Measurements from ENCODE around the gene OR2A5. TPM values are rescaled to one million over a fixed set of nuclear protein-coding genes. Genes with fewer than 3 reads are reported as not detected.
"Not testable (repeated sequence)": the region's sequence is repeated elsewhere in the genome, so short reads cannot be mapped to it uniquely, and the experiment has no call there.

OR2A5 gene
- total RNA-seq, 2 donors from 2014 or later = not detected

DNA sequence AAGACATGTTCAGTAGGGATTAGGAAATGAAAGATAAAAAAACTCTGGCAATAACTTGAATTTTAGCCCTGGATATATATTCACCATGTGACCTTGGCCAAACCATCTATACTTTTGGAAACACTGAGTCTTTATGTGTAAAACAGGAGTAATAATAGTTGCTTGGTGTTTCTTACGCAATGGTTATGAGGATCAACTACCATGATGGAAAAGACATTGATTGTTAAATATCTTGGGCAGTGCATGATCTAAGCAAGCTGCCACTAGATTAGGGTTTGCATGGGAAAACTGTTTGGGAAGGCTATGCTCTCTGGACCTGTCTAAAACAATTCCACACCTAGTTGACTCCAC lies 42.1 kb upstream of the OR2A5 start:
- no peaks in the 10 kb centered on the region for H3K27me3 ChIP-seq (replicated peaks; ENCODE audit: insufficient read depth)
- H3K4me1 ChIP-seq (replicated peaks) = no peaks in the 10 kb centered on the region
- H3K27ac ChIP-seq = no peak overlapping the region
- H3K9me3 ChIP-seq = no peaks in the 10 kb centered on the region
- no peaks in the 10 kb centered on the region for H3K36me3 ChIP-seq
- WGBS = 100% methylated on average over 1 of the region's 1 CpG
- no peak for DNase-seq (ENCODE audit: low spot score)
- TF ChIP-seq POLR2A (IDR thresholded peaks at IDR 0.05) = no peak
- TF ChIP-seq POLR2AphosphoS5 (IDR thresholded peaks at IDR 0.05) = no peak
- TF ChIP-seq, protein P1, sequence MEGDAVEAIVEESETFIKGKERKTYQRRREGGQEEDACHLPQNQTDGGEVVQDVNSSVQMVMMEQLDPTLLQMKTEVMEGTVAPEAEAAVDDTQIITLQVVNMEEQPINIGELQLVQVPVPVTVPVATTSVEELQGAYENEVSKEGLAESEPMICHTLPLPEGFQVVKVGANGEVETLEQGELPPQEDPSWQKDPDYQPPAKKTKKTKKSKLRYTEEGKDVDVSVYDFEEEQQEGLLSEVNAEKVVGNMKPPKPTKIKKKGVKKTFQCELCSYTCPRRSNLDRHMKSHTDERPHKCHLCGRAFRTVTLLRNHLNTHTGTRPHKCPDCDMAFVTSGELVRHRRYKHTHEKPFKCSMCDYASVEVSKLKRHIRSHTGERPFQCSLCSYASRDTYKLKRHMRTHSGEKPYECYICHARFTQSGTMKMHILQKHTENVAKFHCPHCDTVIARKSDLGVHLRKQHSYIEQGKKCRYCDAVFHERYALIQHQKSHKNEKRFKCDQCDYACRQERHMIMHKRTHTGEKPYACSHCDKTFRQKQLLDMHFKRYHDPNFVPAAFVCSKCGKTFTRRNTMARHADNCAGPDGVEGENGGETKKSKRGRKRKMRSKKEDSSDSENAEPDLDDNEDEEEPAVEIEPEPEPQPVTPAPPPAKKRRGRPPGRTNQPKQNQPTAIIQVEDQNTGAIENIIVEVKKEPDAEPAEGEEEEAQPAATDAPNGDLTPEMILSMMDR (IDR thresholded peaks at IDR 0.05) = no peak
- no peak overlapping the region for H3K4me3 ChIP-seq
- intact Hi-C loops (cut with DNase I) = no loop called here

DNA sequence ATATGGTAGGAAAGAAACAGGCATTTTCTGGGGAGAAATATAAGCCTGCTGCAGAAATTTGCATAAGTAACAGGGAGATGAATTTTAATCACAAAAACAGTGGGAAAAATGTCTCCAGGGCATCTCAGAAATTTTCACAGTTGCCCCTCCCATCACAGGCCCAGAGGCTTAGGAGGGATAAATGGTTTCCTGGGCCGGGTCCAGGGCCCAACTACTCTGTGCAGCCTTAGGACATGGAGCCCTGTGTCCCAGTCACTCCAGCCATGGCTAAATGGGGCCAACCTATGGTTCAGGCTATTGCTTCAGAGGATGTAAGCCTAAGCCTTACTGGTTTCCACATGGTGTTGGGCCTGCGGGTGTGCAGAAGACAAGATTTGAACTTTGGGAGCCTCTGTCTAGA lies 39.4 kb upstream of the OR2A5 start:
- WGBS = 77% methylated on average over 2 of the region's 2 CpGs
- H3K4me3 ChIP-seq = no peak overlapping the region

DNA sequence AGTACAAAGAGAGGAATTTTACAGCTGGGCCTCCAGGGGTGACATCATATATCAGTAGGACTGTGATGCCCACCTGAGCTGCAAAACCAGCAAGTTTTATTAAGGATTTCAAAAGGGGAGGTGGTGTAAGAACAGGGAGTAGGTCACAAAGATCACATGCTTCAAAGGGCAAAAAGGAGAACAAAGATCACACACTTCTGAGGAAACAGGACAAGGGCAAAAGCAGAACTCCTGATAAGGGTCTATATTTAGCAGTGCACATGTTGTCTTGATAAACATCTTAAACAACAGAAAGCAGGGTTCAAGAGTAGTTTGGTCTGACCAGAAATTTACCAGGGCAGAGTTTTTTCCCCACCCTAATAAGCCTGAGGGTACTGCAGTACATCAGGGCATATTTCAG lies 38.7 kb upstream of the OR2A5 start:
- H3K27ac ChIP-seq; H3K4me1 ChIP-seq (replicated peaks); H3K4me3 ChIP-seq; H3K27me3 ChIP-seq (replicated peaks; ENCODE audit: insufficient read depth); DNase-seq (ENCODE audit: low spot score); H3K9me3 ChIP-seq; intact Hi-C loops (cut with DNase I); H3K36me3 ChIP-seq: not testable (repeated sequence)

More for the DNA sequence above, 39.4 kb upstream of the OR2A5 start:
- Histone ChIP-seq H3K36me3 (no peaks in the 10 kb centered on the region), H3K27ac (no peak overlapping the region), H3K27me3 (replicated peaks; ENCODE audit: insufficient read depth) (no peaks in the 10 kb centered on the region), H3K4me1 (replicated peaks) (no peaks in the 10 kb centered on the region), H3K9me3 (no peaks in the 10 kb centered on the region)
- no peak for DNase-seq (ENCODE audit: low spot score)
- intact Hi-C loops (cut with DNase I) = no loop called here
- TF ChIP-seq POLR2AphosphoS5 (IDR thresholded peaks at IDR 0.05) (no peak), POLR2A (IDR thresholded peaks at IDR 0.05) (no peak)
- TF ChIP-seq, protein P1 (IDR thresholded peaks at IDR 0.05) = no peak

DNA sequence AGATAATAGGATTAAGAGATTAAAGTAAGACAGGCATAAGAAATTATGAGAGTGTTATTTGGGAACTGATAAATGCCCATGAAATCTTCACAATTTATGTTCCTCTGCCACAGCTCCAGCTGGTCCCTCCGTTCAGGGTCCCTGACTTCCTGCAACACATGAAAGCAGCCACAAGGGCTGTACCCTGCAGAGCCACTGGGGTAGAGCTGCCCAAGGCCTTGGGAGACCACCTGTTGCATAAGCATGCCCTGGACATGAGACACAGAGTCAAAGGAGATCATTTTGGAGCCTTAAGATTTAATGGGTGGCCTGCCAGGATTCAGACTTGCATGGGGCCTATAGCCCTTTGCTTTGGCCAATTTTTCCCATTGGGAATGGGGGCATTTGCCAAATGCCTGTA lies 37.9 kb upstream of the OR2A5 start:
- intact Hi-C loops (cut with DNase I); H3K9me3 ChIP-seq; H3K36me3 ChIP-seq; H3K27ac ChIP-seq; H3K27me3 ChIP-seq (replicated peaks; ENCODE audit: insufficient read depth); H3K4me1 ChIP-seq (replicated peaks); H3K4me3 ChIP-seq; DNase-seq (ENCODE audit: low spot score): not testable (repeated sequence)
- WGBS = 89% methylated on average over 1 of the region's 1 CpG

DNA sequence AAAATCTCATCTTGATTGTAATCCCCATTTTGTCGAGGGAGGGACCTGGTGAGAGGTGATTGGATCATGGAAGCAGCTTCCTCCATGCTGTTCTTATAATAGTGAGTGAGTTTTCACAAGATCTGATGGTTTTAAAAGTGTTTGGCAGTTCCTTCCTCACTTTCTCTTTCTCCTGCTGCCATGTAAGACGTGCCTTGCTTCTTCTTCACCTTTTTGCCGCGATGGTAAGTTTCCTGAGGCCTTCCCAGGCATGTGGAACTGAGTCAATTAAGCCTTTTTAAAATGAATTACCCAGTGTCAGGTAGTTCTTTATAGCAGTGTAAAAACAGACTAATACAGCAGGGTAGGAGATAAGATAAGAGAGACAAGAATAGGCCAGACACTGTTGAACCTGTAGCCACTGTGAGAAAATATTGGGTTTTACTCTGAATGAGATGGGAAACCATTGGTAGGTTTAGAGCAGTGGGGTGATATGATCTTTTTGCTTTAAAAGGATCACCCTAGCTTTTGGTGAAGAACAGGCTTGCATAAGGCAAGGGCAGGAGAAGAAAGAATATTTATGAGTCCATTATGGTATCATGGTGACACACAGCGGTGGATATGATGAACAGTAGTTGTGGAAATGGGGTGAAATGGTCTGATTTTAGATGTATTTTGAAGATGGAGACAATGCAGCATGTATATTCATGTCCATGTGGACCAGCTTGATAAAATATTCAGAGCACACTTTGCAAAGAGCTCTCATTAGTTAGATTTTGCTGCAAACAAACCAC lies 37.1 kb upstream of the OR2A5 start:
- Histone ChIP-seq H3K4me3 (no peak overlapping the region), H3K27me3 (replicated peaks; ENCODE audit: insufficient read depth) (no peaks in the 10 kb centered on the region), H3K4me1 (replicated peaks) (no peaks in the 10 kb centered on the region), H3K27ac (no peak overlapping the region), H3K9me3 (no peaks in the 10 kb centered on the region), H3K36me3 (no peaks in the 10 kb centered on the region)
- intact Hi-C loops (cut with DNase I) = no loop called here
- no peak for DNase-seq (ENCODE audit: low spot score)
- 90% methylated on average over 5 of the region's 5 CpGs for WGBS
- TF ChIP-seq, protein P1 (IDR thresholded peaks at IDR 0.05) = no peak
- TF ChIP-seq POLR2A (IDR thresholded peaks at IDR 0.05) (no peak), POLR2AphosphoS5 (IDR thresholded peaks at IDR 0.05) (no peak)

DNA sequence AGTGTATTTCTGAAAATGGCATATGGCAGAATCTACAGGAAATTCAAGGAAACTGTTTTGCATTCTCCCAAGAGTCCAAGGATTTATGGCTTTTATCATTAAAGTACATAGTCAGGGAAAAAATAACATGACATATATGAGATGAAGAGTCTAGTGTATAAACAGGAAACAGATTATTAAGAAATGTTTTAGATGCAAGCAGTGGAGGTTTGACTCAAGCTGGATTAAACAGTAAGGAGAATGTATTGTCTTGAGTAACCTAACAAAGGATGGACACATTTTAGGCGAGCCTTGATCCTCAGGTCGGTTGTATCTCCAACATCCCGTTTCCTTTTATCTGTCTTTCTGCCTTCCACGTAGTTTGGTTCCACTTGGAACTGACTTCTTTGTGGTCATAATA lies 30.7 kb upstream of the OR2A5 start:
- Histone ChIP-seq H3K4me3 (no peak overlapping the region), H3K27ac (no peak overlapping the region), H3K36me3 (no peaks in the 10 kb centered on the region), H3K9me3 (no peaks in the 10 kb centered on the region), H3K27me3 (replicated peaks; ENCODE audit: insufficient read depth) (no peaks in the 10 kb centered on the region), H3K4me1 (replicated peaks) (no peaks in the 10 kb centered on the region)
- TF ChIP-seq POLR2A (IDR thresholded peaks at IDR 0.05) (no peak), POLR2AphosphoS5 (IDR thresholded peaks at IDR 0.05) (no peak)
- TF ChIP-seq, protein P1 (IDR thresholded peaks at IDR 0.05) = no peak
- DNase-seq (ENCODE audit: low spot score) = no peak
- intact Hi-C loops (cut with DNase I) = no loop called here
- WGBS = 85% methylated on average over 4 of the region's 4 CpGs

All from prostate gland (tissue), 2 donors.